HepG2 (cell line): ENCODE results near the gene NAIF1. TPM values are rescaled to one million over a fixed set of nuclear protein-coding genes. Genes with fewer than 3 reads are reported as not detected.

Experiments used
- CENPT ChIP-seq: sonication (generic); formaldehyde crosslinking; IDR thresholded peaks from 2 replicates; pipeline ENCODE4 v1.8.0; 2022; ENCODE audit warnings: low read depth, mild to moderate bottlenecking, moderate library complexity, missing genetic modification reagents
- DPF2 ChIP-seq: sonication (generic); formaldehyde crosslinking; IDR thresholded peaks from 2 replicates; pipeline ENCODE4 v1.4.0; 2020; ENCODE audit warnings: mild to moderate bottlenecking, low read depth, missing genetic modification reagents, borderline replicate concordance
- GTF2F1 ChIP-seq: fragments of 150-350 bp; IDR thresholded peaks from 2 replicates; pipeline ENCODE4 v1.6.1; 2014; ENCODE audit warnings: low read length
- HNRNPLL ChIP-seq: fragments of 200-400 bp; formaldehyde crosslinking; IDR thresholded peaks from 2 replicates; pipeline ENCODE4 v1.6.1; 2017; ENCODE audit warnings: mild to moderate bottlenecking, low read depth, low read length; ENCODE audit not compliant: poor library complexity, severe bottlenecking
- HOXA7 ChIP-seq: sonication (generic); formaldehyde crosslinking; IDR thresholded peaks from 2 replicates; pipeline ENCODE4 v1.8.1; 2022; ENCODE audit warnings: mild to moderate bottlenecking, missing genetic modification reagents, moderate library complexity
- IRX3 ChIP-seq: sonication (generic); formaldehyde crosslinking; IDR thresholded peaks from 2 replicates; pipeline ENCODE4 v1.8.1; 2023; ENCODE audit warnings: mild to moderate bottlenecking, low read depth, missing genetic modification reagents, borderline replicate concordance
- MEIS1 ChIP-seq: sonication (generic); formaldehyde crosslinking; IDR thresholded peaks from 2 replicates; pipeline ENCODE4 v1.9.0; 2021; ENCODE audit warnings: mild to moderate bottlenecking, missing genetic modification reagents, moderate library complexity, borderline replicate concordance
- MIER2 ChIP-seq: IDR thresholded peaks from 2 replicates; pipeline ENCODE4 v1.6.1; 2016; ENCODE audit warnings: missing biosample characterization, missing genetic modification reagents
- MYC ChIP-seq: sonication (generic); formaldehyde crosslinking; IDR thresholded peaks from 2 replicates; pipeline ENCODE4 v1.9.0; 2021; ENCODE audit warnings: missing genetic modification reagents, borderline replicate concordance
- NFE2 ChIP-seq: sonication (generic); formaldehyde crosslinking; IDR thresholded peaks from 2 replicates; pipeline ENCODE4 v1.4.0; 2020; ENCODE audit warnings: missing genetic modification reagents
- NFKB2 ChIP-seq: sonication (generic); formaldehyde crosslinking; IDR thresholded peaks from 2 replicates; pipeline ENCODE4 v1.4.0; 2020; ENCODE audit warnings: missing genetic modification reagents, borderline replicate concordance
- PAX8 ChIP-seq: sonication (generic); formaldehyde crosslinking; IDR thresholded peaks from 2 replicates; pipeline ENCODE4 v1.8.0; 2022; ENCODE audit warnings: mild to moderate bottlenecking, missing genetic modification reagents, borderline replicate concordance
- POLR2G ChIP-seq: fragments of 200-400 bp; formaldehyde crosslinking; IDR thresholded peaks from 2 replicates; pipeline ENCODE4 v1.6.1; 2018; ENCODE audit warnings: mild to moderate bottlenecking, low read depth, low read length, moderate library complexity
- REXO4 ChIP-seq: sonication (generic); formaldehyde crosslinking; IDR thresholded peaks from 2 replicates; pipeline ENCODE4 v1.8.0; 2022; ENCODE audit warnings: missing genetic modification reagents, mild to moderate bottlenecking, borderline replicate concordance
- RXRA ChIP-seq: sonication (generic); formaldehyde crosslinking; IDR thresholded peaks from 2 replicates; pipeline ENCODE4 v1.5.1; 2020; ENCODE audit warnings: missing genetic modification reagents
- YEATS4 ChIP-seq: sonication (generic); formaldehyde crosslinking; IDR thresholded peaks from 2 replicates; pipeline ENCODE4 v1.4.0; 2020; ENCODE audit warnings: missing genetic modification reagents, borderline replicate concordance
- ZBTB37 ChIP-seq: sonication (generic); formaldehyde crosslinking; IDR thresholded peaks from 2 replicates; pipeline ENCODE4 v1.4.0; 2020; ENCODE audit warnings: mild to moderate bottlenecking, missing genetic modification reagents
- ZFP62 ChIP-seq: sonication (generic); formaldehyde crosslinking; IDR thresholded peaks from 2 replicates; pipeline ENCODE4 v1.4.0; 2020; ENCODE audit warnings: missing genetic modification reagents
- ZFY ChIP-seq: sonication (generic); formaldehyde crosslinking; IDR thresholded peaks from 2 replicates; pipeline ENCODE4 v1.4.0; 2020; ENCODE audit warnings: missing genetic modification reagents
- ZNF138 ChIP-seq: sonication (generic); formaldehyde crosslinking; IDR thresholded peaks from 2 replicates; pipeline ENCODE4 v1.5.0; 2020; ENCODE audit warnings: mild to moderate bottlenecking, low read depth, missing genetic modification reagents
- ZNF253 ChIP-seq: sonication (generic); formaldehyde crosslinking; IDR thresholded peaks from 2 replicates; pipeline ENCODE4 v1.8.0; 2022; ENCODE audit warnings: mild to moderate bottlenecking, missing genetic modification reagents, borderline replicate concordance
- ZNF274 ChIP-seq: sonication (generic); formaldehyde crosslinking; IDR thresholded peaks from 2 replicates; pipeline ENCODE4 v1.5.1; 2020; ENCODE audit warnings: mild to moderate bottlenecking, missing genetic modification reagents
- ZNF275 ChIP-seq: sonication (generic); formaldehyde crosslinking; IDR thresholded peaks from 2 replicates; pipeline ENCODE4 v1.8.0; 2022; ENCODE audit warnings: missing genetic modification reagents, mild to moderate bottlenecking, inconsistent platforms, borderline replicate concordance
- ZNF614 ChIP-seq: IDR thresholded peaks from 2 replicates; pipeline ENCODE4 v1.6.1; 2018; ENCODE audit warnings: missing biosample characterization, missing genetic modification reagents, inconsistent platforms, borderline replicate concordance
- ZNF773 ChIP-seq: sonication (generic); formaldehyde crosslinking; IDR thresholded peaks from 2 replicates; pipeline ENCODE4 v1.4.0; 2020; ENCODE audit warnings: missing genetic modification reagents, borderline replicate concordance
- ZNF781 ChIP-seq: sonication (generic); formaldehyde crosslinking; IDR thresholded peaks from 2 replicates; pipeline ENCODE4 v1.5.1; 2020; ENCODE audit warnings: borderline replicate concordance, mild to moderate bottlenecking, missing genetic modification reagents; ENCODE audit errors: not compliant biosample characterization
- polyA plus RNA-seq, 8 experiments: library from polyadenylated mRNA; depleted of rRNA in 3 of 8; stranded (reverse) in 7 of 8; unstranded in 1 of 8; fragments of >200 nt; fragmentation: Illumina TruSeq in 4 of 8; extraction: Trizol in 4 of 8; gene quantifications; 2 replicates each; pipeline versions ENCODE4 v1.2.1 to v1.2.3, GENCODE V29; 2011 to 2016; ENCODE audit warnings: low read depth in 4 of 8, missing spikeins in 1 of 8, mixed read lengths in 1 of 8; ENCODE audit not compliant: insufficient read depth in 1 of 8
- total RNA-seq, 5 experiments: library from RNA; depleted of rRNA; stranded (reverse); fragments of >200 nt; fragmentation: Illumina TruSeq; extraction: Trizol; gene quantifications; 2 replicates each; pipeline ENCODE4 v1.2.3, GENCODE V29; 2016; ENCODE audit warnings: low read depth in 1 of 5
- TF ChIP-seq, protein P1 (sequence below): sonication (generic); formaldehyde crosslinking; IDR thresholded peaks from 2 replicates; pipeline ENCODE4 v1.8.0; 2022; ENCODE audit warnings: missing genetic modification reagents, mild to moderate bottlenecking, borderline replicate concordance

The NAIF1 gene
- total and polyA plus RNA-seq, 2 of the 13 experiments (the other 11 are each of a cell fraction or from before 2014, with no cell fraction given), result 6.0 to 6.9 TPM

GRCh38 chr9:128056887-128057723, 10.0 kb downstream of the NAIF1 start (continued):
- peak; percentile 64 for TF ChIP-seq HNRNPLL
- TF ChIP-seq, protein P1, sequence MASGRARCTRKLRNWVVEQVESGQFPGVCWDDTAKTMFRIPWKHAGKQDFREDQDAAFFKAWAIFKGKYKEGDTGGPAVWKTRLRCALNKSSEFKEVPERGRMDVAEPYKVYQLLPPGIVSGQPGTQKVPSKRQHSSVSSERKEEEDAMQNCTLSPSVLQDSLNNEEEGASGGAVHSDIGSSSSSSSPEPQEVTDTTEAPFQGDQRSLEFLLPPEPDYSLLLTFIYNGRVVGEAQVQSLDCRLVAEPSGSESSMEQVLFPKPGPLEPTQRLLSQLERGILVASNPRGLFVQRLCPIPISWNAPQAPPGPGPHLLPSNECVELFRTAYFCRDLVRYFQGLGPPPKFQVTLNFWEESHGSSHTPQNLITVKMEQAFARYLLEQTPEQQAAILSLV (CRISPR knock-in tag), result no peak
- no peak for TF ChIP-seq ZNF253 (CRISPR knock-in tag)
- TF ChIP-seq HOXA7 (CRISPR knock-in tag), result no peak
- TF ChIP-seq NFE2 (CRISPR knock-in tag), result no peak
- 0 out of 2 replicates have a peak, but pooled peaks have one; percentile 15 for TF ChIP-seq DPF2 (CRISPR knock-in tag)
- no peak for TF ChIP-seq ZNF773 (CRISPR knock-in tag)
- TF ChIP-seq MYC, result peak; percentile 9; the same call in 1 of the 2 replicates
- no peak for TF ChIP-seq MIER2 (CRISPR knock-in tag)
- no peak for TF ChIP-seq CENPT (CRISPR knock-in tag)
- no peak; the same call in 1 of the 2 replicates for TF ChIP-seq ZFY (CRISPR knock-in tag)
- TF ChIP-seq IRX3, result no peak
- no peak for TF ChIP-seq NFKB2
- TF ChIP-seq ZNF275 (CRISPR knock-in tag), result no peak
- TF ChIP-seq RXRA (CRISPR knock-in tag), result no peak
- no peak for TF ChIP-seq ZNF781 (CRISPR knock-in tag)
- TF ChIP-seq YEATS4, result 0 out of 2 replicates have a peak, but pooled peaks have one; percentile 16
- no peak for TF ChIP-seq PAX8 (CRISPR knock-in tag)
- TF ChIP-seq ZFP62 (CRISPR knock-in tag), result no peak
- TF ChIP-seq GTF2F1, result no peak
- 0 out of 2 replicates have a peak, but pooled peaks have one; percentile 21 for TF ChIP-seq ZNF274 (CRISPR knock-in tag)
- no peak for TF ChIP-seq ZNF614 (CRISPR knock-in tag)
- TF ChIP-seq REXO4 (CRISPR knock-in tag), result no peak
- TF ChIP-seq POLR2G, result no peak
- TF ChIP-seq MEIS1 (CRISPR knock-in tag), result no peak
- TF ChIP-seq ZBTB37 (CRISPR knock-in tag), result no peak
- TF ChIP-seq ZNF138 (CRISPR knock-in tag), result no peak
